ENCODE results near the gene TUFT1. TPM values are rescaled to one million over a fixed set of nuclear protein-coding genes. Genes with fewer than 3 reads are reported as not detected.

TUFT1 gene
- polyA plus RNA-seq, 1 donor from 2014 or later = 25.8 TPM

DNA sequence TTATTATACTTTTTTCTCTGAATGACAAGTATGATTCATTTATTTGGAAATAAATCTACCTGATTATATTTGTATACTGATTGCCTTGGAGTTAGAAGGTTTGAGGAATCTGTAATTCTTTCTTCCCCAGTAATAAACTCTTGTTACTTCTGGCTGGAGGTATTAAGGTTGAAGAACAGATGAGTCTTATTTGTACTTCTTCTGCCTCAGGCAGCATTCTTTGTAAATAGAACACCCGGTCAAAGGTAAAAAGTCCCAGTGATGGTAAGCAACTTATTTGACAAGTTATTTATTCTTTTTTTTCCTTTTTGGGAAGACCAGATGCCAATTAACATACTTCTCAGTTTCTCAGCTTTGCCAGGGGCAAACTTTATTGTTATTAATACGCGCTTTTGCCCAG, 84.7 kb downstream of the TUFT1 start:
- Histone ChIP-seq H3K4me3 (ENCODE audit: low read length) (no peak overlapping the region), H3K9me2 (ENCODE audit: insufficient read depth, low read length) (no peaks in the 10 kb centered on the region), H3K27me3 (ENCODE audit: insufficient read depth, low read depth, low read length) (no peaks in the 10 kb centered on the region), H3K36me3 (ENCODE audit: insufficient read depth, low read length) (no peaks in the 10 kb centered on the region), H4K20me1 (ENCODE audit: insufficient read depth) (no peaks in the 10 kb centered on the region), H3K4me2 (ENCODE audit: low read length) (no peak overlapping the region), H3K79me2 (replicated peaks; ENCODE audit: insufficient read depth, low read length) (peaks cover 50% of the 10 kb centered on the region), H2AFZ (ENCODE audit: low read depth, low read length) (no peak overlapping the region), H3K27ac (ENCODE audit: low read length) (no peak overlapping the region), H3K9me3 (ENCODE audit: low read length) (no peaks in the 10 kb centered on the region), H3K9ac (ENCODE audit: low read length) (no peak overlapping the region), H3F3A (ENCODE audit: insufficient read depth, low read length, poor library complexity, severe bottlenecking) (no peaks in the 10 kb centered on the region)
- TF ChIP-seq POLR2AphosphoS5 (IDR thresholded peaks at IDR 0.05) (no peak), RAD21 (conservative IDR thresholded peaks at IDR 0.05) (no peak), SMC3 (conservative IDR thresholded peaks at IDR 0.05; ENCODE audit: poor library complexity) (no peak), EZH2 (IDR thresholded peaks at IDR 0.05; ENCODE audit: borderline replicate concordance, insufficient read depth, low read length, poor library complexity, severe bottlenecking) (no peak), MXI1 (conservative IDR thresholded peaks at IDR 0.05; ENCODE audit: poor library complexity, severe bottlenecking) (no peak), EP300 (conservative IDR thresholded peaks at IDR 0.05; ENCODE audit: poor library complexity, severe bottlenecking) (no peak), TAF1 (IDR thresholded peaks at IDR 0.05; ENCODE audit: low read depth) (no peak)
- TF ChIP-seq, protein P1, sequence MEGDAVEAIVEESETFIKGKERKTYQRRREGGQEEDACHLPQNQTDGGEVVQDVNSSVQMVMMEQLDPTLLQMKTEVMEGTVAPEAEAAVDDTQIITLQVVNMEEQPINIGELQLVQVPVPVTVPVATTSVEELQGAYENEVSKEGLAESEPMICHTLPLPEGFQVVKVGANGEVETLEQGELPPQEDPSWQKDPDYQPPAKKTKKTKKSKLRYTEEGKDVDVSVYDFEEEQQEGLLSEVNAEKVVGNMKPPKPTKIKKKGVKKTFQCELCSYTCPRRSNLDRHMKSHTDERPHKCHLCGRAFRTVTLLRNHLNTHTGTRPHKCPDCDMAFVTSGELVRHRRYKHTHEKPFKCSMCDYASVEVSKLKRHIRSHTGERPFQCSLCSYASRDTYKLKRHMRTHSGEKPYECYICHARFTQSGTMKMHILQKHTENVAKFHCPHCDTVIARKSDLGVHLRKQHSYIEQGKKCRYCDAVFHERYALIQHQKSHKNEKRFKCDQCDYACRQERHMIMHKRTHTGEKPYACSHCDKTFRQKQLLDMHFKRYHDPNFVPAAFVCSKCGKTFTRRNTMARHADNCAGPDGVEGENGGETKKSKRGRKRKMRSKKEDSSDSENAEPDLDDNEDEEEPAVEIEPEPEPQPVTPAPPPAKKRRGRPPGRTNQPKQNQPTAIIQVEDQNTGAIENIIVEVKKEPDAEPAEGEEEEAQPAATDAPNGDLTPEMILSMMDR (IDR thresholded peaks at IDR 0.05; ENCODE audit: poor library complexity, severe bottlenecking) = no peak
- TF ChIP-seq, protein P2, sequence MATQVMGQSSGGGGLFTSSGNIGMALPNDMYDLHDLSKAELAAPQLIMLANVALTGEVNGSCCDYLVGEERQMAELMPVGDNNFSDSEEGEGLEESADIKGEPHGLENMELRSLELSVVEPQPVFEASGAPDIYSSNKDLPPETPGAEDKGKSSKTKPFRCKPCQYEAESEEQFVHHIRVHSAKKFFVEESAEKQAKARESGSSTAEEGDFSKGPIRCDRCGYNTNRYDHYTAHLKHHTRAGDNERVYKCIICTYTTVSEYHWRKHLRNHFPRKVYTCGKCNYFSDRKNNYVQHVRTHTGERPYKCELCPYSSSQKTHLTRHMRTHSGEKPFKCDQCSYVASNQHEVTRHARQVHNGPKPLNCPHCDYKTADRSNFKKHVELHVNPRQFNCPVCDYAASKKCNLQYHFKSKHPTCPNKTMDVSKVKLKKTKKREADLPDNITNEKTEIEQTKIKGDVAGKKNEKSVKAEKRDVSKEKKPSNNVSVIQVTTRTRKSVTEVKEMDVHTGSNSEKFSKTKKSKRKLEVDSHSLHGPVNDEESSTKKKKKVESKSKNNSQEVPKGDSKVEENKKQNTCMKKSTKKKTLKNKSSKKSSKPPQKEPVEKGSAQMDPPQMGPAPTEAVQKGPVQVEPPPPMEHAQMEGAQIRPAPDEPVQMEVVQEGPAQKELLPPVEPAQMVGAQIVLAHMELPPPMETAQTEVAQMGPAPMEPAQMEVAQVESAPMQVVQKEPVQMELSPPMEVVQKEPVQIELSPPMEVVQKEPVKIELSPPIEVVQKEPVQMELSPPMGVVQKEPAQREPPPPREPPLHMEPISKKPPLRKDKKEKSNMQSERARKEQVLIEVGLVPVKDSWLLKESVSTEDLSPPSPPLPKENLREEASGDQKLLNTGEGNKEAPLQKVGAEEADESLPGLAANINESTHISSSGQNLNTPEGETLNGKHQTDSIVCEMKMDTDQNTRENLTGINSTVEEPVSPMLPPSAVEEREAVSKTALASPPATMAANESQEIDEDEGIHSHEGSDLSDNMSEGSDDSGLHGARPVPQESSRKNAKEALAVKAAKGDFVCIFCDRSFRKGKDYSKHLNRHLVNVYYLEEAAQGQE (IDR thresholded peaks at IDR 0.05; ENCODE audit: borderline replicate concordance) = no peak

DNA sequence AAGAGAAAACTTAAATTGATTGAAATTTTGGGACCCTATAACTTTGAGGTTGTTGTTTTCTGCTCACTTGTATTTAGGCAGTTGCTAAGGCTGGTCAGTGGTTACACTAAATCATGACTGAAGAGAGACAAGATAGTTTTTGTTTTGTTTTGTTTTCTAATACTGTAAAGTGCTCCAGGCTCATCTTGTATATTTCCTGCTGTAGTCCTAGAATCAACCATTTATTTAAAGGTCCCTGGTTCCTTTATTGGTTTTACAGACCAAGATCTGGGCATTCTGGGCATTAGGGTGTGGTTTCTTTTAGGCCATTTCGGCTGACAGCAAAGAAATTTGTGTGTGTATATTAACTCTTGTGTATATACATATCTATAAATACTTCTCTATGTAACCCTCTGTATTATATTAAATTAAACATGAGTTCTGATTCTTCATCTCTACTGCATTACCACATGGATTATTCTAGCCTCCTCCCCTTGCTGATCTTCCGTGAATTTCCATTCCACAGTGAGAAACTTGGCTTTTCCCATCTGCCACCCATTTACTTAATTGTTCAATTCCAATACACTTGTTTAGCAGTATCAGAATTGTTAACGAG, 86.7 kb downstream of the TUFT1 start:
- Histone ChIP-seq H4K20me1 (ENCODE audit: insufficient read depth) (no peaks in the 10 kb centered on the region), H2AFZ (ENCODE audit: low read depth, low read length) (no peak overlapping the region), H3K27me3 (ENCODE audit: insufficient read depth, low read depth, low read length) (no peaks in the 10 kb centered on the region), H3K9ac (ENCODE audit: low read length) (no peak overlapping the region), H3K27ac (ENCODE audit: low read length) (no peak overlapping the region), H3K4me2 (ENCODE audit: low read length) (no peak overlapping the region), H3K9me3 (ENCODE audit: low read length) (no peaks in the 10 kb centered on the region), H3K9me2 (ENCODE audit: insufficient read depth, low read length) (no peaks in the 10 kb centered on the region), H3F3A (ENCODE audit: insufficient read depth, low read length, poor library complexity, severe bottlenecking) (no peaks in the 10 kb centered on the region), H3K4me3 (ENCODE audit: low read length) (no peak overlapping the region), H3K79me2 (replicated peaks; ENCODE audit: insufficient read depth, low read length) (peaks cover 34% of the 10 kb centered on the region), H3K36me3 (ENCODE audit: insufficient read depth, low read length) (no peaks in the 10 kb centered on the region)
- TF ChIP-seq POLR2AphosphoS5 (IDR thresholded peaks at IDR 0.05) (no peak), EZH2 (IDR thresholded peaks at IDR 0.05; ENCODE audit: borderline replicate concordance, insufficient read depth, low read length, poor library complexity, severe bottlenecking) (no peak), TAF1 (IDR thresholded peaks at IDR 0.05; ENCODE audit: low read depth) (no peak), EP300 (conservative IDR thresholded peaks at IDR 0.05; ENCODE audit: poor library complexity, severe bottlenecking) (no peak), MXI1 (conservative IDR thresholded peaks at IDR 0.05; ENCODE audit: poor library complexity, severe bottlenecking) (no peak), RAD21 (conservative IDR thresholded peaks at IDR 0.05) (no peak)
- TF ChIP-seq, protein P1 (IDR thresholded peaks at IDR 0.05; ENCODE audit: poor library complexity, severe bottlenecking) = no peak
